A673 (cell line): ENCODE measurements around the gene RDX. TPM values are rescaled to one million over a fixed set of nuclear protein-coding genes. Genes with fewer than 3 reads are reported as not detected.
"Not testable (repeated sequence)": the region's sequence is repeated elsewhere in the genome, so short reads cannot be mapped to it uniquely, and the experiment has no call there.

Experiments
- BruUV-seq: library from RNA; stranded (reverse); fragments of 400-500 nt; replicated peaks from 2 replicates; lab custom pipeline; 2021; lab: Mats Ljungman, UMichigan
- CTCF ChIA-PET: fragments of 300-600 bp; sonication (Branson Sonifier 250); formaldehyde crosslinking; loops from one replicate; lab custom pipeline; 2022; ENCODE audit warnings: antibody characterized with exemption; lab: Charles Lee
- POLR2A ChIA-PET: fragments of 300-600 bp; sonication (Branson Sonifier 250); formaldehyde crosslinking; loops from one replicate; lab custom pipeline; 2022; ENCODE audit warnings: antibody characterized with exemption; ENCODE audit not compliant: low non-redundant PET; lab: Charles Lee
- DNase-seq: peaks from one replicate; pipeline ENCODE4 v3.0.0-alpha.2; 2015; ENCODE audit warnings: low spot score
- H3K27ac ChIP-seq: fragments of 200-600 bp; sonication (generic); 2 replicates; pipeline ENCODE4 v1.5.1; 2016; ENCODE audit warnings: mixed run types, low read depth, mild to moderate bottlenecking, mixed read lengths, antibody characterized with exemption, low read length; ENCODE audit not compliant: poor library complexity, severe bottlenecking
- H3K27me3 ChIP-seq: fragments of 200-600 bp; sonication (generic); replicated peaks from 2 replicates; pipeline ENCODE4 v1.6.1; 2017; ENCODE audit warnings: mixed run types, low read depth, mild to moderate bottlenecking, mixed read lengths, antibody characterized with exemption, low read length; ENCODE audit not compliant: insufficient read depth, poor library complexity
- H3K36me3 ChIP-seq: fragments of 200-600 bp; sonication (generic); 2 replicates; pipeline ENCODE4 v1.6.1; 2016; ENCODE audit warnings: mixed run types, mild to moderate bottlenecking, mixed read lengths, antibody characterized with exemption, low read length; ENCODE audit not compliant: insufficient read depth, poor library complexity, severe bottlenecking
- H3K4me1 ChIP-seq: fragments of 200-600 bp; sonication (generic); 2 replicates; pipeline ENCODE4 v1.6.1; 2017; ENCODE audit warnings: mixed run types, mild to moderate bottlenecking, mixed read lengths, antibody characterized with exemption, low read length; ENCODE audit not compliant: insufficient read depth, poor library complexity, severe bottlenecking
- H3K4me3 ChIP-seq: fragments of 200-600 bp; sonication (generic); 2 replicates; pipeline ENCODE4 v1.5.1; 2016; ENCODE audit warnings: low read depth, mixed run types, mild to moderate bottlenecking, mixed read lengths, low read length; ENCODE audit not compliant: poor library complexity, severe bottlenecking
- H3K9me3 ChIP-seq: fragments of 200-600 bp; sonication (generic); 2 replicates; pipeline ENCODE4 v1.6.1; 2016; ENCODE audit warnings: mixed run types, low read depth, mild to moderate bottlenecking, mixed read lengths, antibody characterized with exemption, low read length; ENCODE audit not compliant: poor library complexity, severe bottlenecking
- EZH2 ChIP-seq: fragments of 200-600 bp; sonication (generic); IDR thresholded peaks from 2 replicates; pipeline ENCODE4 v1.6.1; 2017; ENCODE audit warnings: borderline replicate concordance, low read depth, mild to moderate bottlenecking, mixed read lengths, antibody characterized with exemption, low read length; ENCODE audit not compliant: poor library complexity, severe bottlenecking
- intact Hi-C: fragments of 100-400 bp; cut with micrococcal nuclease; formaldehyde crosslinking; loops from one replicate; pipeline ENCODE4 v1.10.0; 2022; ENCODE audit not compliant: unreplicated experiment
- total RNA-seq: library from RNA; stranded (reverse); gene quantifications from 2 replicates; pipeline ENCODE4 v1.2.3, GENCODE V29; 2021
- TF ChIP-seq, protein P1 (sequence below): fragments of 300-800, 200-600 bp; sonication (generic); conservative IDR thresholded peaks from 2 replicates; pipeline ENCODE4 v1.5.1; 2017; ENCODE audit warnings: low read depth, mild to moderate bottlenecking, antibody characterized with exemption, low read length, moderate library complexity, mixed read lengths

Gene RDX
- total RNA-seq, 1 experiment from 2014 or later, result 395 TPM

- Histone ChIP-seq H3K27me3 (no peaks in the 10 kb centered on the region), H3K9me3 (no peaks in the 10 kb centered on the region), H3K4me1 (peaks cover 18% of the 10 kb centered on the region), H3K36me3 (no peaks in the 10 kb centered on the region), H3K27ac (no peak overlapping the region), H3K4me3 (no peak overlapping the region)
- no peak for DNase-seq
- intact Hi-C loops, result no loop called here
- CTCF ChIA-PET, result no interaction called here
- POLR2A ChIA-PET, result no interaction called here
- BruUV-seq, result no TSS peak
- TF ChIP-seq EZH2, result no peak
- TF ChIP-seq, protein P1, sequence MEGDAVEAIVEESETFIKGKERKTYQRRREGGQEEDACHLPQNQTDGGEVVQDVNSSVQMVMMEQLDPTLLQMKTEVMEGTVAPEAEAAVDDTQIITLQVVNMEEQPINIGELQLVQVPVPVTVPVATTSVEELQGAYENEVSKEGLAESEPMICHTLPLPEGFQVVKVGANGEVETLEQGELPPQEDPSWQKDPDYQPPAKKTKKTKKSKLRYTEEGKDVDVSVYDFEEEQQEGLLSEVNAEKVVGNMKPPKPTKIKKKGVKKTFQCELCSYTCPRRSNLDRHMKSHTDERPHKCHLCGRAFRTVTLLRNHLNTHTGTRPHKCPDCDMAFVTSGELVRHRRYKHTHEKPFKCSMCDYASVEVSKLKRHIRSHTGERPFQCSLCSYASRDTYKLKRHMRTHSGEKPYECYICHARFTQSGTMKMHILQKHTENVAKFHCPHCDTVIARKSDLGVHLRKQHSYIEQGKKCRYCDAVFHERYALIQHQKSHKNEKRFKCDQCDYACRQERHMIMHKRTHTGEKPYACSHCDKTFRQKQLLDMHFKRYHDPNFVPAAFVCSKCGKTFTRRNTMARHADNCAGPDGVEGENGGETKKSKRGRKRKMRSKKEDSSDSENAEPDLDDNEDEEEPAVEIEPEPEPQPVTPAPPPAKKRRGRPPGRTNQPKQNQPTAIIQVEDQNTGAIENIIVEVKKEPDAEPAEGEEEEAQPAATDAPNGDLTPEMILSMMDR, result no peak
Measured at GRCh38 chr11:110308071-110308470, 11.7 kb upstream of the RDX start.

GRCh38 chr11:110306019-110306388, 9.6 kb upstream of the RDX start:
- BruUV-seq, POLR2A ChIA-PET, CTCF ChIA-PET, H3K27ac ChIP-seq, H3K4me1 ChIP-seq, H3K27me3 ChIP-seq, H3K9me3 ChIP-seq, H3K4me3 ChIP-seq, DNase-seq, H3K36me3 ChIP-seq, intact Hi-C loops: not testable (repeated sequence)

- Histone ChIP-seq H3K4me1 (peaks cover 7% of the 10 kb centered on the region), H3K27me3 (no peaks in the 10 kb centered on the region), H3K4me3 (no peak overlapping the region), H3K27ac (no peak overlapping the region), H3K36me3 (no peaks in the 10 kb centered on the region), H3K9me3 (no peaks in the 10 kb centered on the region)
- ChIA-PET CTCF (no interaction called here), POLR2A (no interaction called here)
- TF ChIP-seq, protein P1, result no peak
- no peak for TF ChIP-seq EZH2
- no peak for DNase-seq
- intact Hi-C loops, result no loop called here
- BruUV-seq, result no TSS peak
Measured at GRCh38 chr11:110305169-110306018, 9.0 kb upstream of the RDX start.

GRCh38 chr11:110303414-110303826, 7.0 kb upstream of the RDX start:
- Histone ChIP-seq H3K9me3 (no peaks in the 10 kb centered on the region), H3K4me1 (peaks cover 7% of the 10 kb centered on the region), H3K27ac (no peak overlapping the region), H3K36me3 (no peaks in the 10 kb centered on the region), H3K27me3 (no peaks in the 10 kb centered on the region), H3K4me3 (no peak overlapping the region)
- TF ChIP-seq, protein P1, result no peak
- POLR2A ChIA-PET, result no interaction called here
- intact Hi-C loops, result no loop called here
- BruUV-seq, result no TSS peak
- CTCF ChIA-PET, result interaction anchor here (0.7 kb wide), 1 partner anchor 68 kb away, joined by 5 read pairs; no protein-coding TSS in a partner anchor
- no peak for DNase-seq
